ENCODE data around the gene NHERF1.
A peak's percentile ranks its signal among the peaks of the same experiment; 100 is the strongest.

NHERF1 gene

DNA sequence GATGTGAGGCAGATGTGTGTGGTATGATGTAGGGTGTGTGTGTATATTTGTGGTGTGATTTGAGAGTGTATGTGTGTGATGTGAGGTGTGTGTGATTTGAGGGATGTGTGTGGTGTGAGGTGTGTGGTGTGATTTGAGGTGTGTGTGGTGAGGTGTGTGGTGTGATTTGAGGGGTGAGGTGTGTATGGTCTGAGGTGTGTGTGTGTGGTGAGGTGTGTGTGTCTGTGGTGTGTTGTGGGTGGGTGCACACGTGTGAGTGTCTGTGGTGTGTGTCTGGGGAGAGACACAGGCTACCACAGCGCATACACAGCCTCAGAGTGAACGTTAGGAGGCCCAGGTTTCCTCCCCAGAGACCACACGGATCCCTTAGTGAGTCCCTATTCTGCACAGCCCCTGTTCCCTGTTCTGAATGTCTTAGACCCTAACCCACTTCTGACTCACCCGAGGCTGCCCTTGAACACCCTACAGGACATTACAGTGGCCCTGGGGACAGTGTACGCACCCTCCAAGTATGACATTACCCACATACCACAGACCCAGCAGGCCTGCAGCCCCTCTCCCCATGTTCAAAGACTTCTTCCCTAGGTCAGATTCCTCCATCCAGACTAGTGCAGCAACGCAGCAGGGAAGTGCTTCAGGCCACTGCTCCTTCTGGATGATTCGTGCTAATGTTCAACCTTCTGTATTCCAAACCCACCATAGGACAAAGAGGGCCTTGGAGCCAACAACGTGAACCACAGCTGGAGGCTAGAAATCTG is 14.9 kb upstream of the NHERF1 start:
- DNase-seq, result no peak

DNA sequence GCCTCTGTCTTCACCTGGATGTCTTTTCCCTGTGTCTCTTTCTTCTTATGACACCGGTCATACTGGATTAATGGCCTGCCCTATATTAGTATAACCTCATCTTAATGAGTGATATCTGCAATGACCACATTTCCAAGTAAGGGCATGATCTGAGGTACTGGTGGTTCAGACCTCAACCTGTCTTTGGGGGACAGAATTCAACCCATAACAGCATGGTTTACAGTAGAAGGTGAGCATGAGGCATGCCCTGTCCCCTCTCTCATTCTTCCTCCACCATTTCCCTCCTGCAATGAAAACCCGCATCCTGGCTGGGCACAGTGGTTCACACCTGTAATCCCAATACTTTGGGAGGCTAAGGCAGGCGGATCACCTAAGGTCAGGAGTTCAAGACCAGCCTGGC is 14.2 kb upstream of the NHERF1 start:
- DNase-seq, result no peak

DNA sequence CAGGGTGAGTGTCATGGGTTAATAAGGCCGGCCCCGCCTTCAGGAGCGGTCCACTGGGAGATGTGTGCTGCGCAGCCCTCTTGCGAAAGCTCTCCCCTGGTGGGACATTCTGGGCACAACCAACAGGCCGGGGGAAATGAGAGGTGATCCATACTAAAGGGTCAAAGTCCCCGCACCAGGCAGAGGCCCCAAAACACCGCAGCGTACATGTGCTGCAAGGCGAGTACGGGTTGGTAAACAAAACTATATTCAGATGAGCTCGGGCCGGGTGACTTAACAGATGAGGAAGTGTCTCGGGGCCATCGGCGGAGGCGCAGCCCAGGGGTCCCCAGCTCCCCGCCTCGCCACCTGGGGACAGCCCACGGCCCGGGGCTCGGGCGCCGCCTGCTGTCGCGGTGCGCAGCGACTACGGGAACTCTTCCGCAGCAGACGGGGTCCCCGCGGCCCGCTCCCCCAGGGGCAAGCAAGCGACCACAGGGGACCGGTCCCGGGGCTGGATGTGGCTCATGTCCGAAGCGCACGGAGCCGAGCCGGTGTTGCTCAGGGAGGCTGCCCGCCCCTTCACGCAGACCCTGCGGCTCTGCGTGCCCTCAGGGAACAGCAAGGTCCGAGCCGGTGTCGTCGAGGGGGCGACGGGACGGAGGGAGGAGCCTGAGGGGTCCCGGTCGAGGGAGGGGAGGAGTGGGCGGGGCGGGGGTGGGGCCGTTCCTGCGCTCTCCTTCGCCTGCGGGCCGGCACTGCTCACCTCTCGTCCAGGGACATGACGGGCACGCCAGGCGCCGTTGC is 11.7 kb upstream of the NHERF1 start, which contains the start of gene RAB37:
RAB37 (plus strand) TSS at position 744 of the 786 bp plus-strand sequence; CDS start at position 761, 17 bp downstream.
- DNase-seq, result no peak

DNA sequence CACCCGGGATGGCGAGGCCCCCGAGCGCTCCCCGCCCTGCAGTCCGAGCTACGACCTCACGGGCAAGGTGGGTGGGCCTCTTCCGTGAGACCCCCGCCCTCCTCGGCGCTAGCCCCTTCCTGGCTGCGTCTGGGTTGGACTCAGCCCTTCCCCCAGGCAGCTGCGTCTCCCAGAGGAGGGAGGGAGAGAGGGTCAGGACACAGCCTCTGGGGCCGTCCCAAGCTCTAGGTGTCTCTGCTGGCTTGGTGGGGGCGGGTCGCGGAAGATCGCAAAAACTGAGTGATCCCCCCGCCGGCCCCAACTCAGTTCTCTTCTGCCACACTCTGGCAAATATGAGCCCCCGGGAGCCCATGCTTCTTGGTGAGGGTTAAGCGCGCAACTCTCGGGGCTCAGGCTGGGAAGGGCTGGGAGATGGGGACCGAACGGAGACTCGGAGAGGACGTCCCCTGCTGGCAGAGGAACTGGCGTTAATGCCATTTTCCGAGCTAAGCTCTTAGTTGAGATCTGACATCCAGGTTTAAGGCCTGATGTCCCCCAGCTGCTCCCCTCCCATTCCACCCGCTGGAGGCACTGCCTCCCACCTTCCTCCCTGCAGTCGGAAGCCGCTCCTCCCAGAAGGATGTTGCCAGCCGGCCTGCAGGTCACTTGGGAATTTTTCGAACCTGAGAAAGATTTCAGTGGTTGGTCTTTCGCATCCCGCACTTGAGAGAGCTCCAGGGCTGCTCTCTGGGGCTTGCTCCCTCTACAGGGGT is 11.0 kb upstream of the NHERF1 start:
- DNase-seq, result no peak

DNA sequence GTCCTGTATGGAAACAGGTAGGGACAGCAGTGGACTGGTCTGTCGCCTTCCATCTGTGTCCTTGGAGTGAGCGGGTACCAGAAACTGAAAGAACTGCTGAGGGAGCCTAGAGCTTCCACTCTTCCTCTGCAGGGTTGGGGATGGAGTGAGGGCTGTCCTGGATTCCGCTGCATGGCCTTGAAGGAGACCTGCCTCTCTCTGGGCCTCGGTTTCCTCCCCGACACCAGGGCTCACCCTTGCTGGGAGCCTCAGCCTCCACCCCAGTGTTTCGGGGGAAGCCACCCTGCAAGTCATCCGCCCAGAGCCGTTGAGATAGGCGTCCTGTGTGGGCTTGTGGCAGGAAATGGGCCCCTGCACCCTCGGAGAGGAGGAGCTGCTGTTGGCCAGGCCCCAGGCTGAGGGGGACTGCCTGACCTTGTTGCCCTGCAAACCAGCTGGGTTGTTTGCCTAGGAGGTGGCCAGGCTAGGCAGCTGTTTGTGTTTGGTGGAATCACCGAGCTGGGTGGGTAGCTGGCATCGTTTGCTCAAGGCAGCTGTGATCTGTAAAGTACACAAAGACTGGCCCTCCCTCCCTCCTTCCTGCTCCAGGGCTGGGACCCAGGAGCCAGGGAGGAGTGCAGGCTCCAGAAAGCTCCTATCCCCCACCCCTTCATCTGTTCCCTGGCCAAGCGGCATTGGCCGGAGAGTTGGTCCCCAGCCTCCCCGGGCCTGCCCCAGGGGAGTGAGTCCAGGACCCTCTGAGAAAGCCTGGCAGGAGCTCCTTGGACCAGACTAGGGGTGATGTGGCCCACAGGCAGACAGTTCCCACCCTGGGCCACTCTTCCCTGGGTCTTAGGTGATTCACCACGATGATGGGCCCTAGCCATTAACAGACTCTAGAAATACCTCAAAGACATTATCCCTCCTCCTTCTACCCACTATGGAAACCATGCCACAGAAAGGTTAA is 10.1 kb upstream of the NHERF1 start:
- no peak for DNase-seq

DNA sequence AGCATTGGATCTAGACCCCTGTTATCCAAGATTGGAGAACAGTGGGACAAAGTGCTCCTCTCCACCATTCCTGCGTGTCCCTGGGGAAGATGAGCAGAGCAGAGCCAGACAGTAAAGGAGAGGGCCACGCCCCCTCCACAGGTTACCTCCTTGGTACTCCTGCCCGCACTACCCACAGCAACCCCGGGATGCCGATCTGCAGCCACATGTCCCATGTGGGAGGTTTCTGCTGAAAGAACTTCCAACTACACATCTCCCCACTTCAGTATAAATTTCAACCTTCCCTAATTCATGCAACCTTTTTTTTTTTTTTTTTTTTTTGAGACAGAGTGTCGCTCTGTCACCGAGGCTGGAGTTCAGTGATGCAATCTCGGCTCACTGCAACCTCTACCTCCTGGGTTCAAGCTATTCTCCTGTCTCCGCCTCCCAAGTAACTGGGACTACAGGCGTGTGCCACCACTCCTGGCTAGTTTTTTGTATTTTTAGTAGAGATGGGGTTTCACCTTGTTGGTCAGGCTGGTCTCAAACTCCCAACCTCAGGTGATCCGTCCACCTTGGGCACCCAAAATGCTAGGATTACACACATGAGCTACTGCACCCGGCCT is 9.1 kb upstream of the NHERF1 start:
- no peak for DNase-seq

DNA sequence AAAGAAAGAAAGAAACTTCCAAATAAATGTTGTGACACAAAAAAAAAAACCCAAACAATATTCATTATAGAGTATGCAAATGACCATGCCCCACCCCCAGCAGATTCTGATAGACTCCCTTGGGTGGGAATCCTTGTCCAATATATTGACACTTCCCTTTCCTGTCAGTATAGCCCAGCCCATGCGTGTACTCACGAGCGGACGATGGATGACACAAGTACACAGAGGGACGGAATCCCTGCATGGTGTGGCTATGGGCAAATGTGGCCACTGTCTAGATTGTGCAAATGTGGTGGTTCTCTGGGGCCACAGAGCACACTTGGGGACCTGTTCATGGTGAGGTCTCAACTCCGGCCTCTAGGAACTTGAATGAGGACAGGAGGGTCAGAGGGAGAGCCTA is 8.3 kb upstream of the NHERF1 start:
- no peak for DNase-seq

DNA sequence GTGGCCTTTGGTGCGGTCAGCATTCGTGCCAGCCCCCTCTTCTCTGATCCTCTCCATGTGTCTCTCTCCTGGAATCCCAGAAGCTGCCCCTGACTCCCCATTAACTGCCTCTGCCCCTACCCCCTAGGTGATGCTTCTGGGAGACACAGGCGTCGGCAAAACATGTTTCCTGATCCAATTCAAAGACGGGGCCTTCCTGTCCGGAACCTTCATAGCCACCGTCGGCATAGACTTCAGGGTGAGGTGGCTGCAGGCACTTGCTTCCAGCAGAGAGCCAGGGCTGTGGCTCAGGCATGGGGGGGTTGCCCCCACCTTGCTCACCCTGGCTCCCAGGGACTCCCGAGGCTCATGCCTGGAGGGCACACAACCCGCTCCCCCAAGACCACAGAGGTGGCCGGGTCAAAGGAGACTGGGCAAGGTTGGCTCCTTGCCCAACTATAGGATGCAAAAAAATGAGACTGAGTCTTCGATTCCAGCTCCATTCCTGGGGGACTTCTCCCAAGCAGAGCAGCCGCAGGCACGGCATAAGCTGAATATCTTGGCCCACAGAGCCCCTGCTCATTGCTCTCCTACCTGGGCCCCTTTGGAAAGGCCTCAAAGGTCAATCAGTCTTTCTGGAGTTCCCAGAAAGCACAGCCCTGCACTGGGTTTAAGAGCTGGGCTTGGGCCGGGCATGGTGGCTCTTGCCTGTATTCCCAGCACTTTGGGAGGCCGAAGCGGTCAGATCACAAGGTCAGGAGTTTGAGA is 7.6 kb upstream of the NHERF1 start:
- no peak for DNase-seq

DNA sequence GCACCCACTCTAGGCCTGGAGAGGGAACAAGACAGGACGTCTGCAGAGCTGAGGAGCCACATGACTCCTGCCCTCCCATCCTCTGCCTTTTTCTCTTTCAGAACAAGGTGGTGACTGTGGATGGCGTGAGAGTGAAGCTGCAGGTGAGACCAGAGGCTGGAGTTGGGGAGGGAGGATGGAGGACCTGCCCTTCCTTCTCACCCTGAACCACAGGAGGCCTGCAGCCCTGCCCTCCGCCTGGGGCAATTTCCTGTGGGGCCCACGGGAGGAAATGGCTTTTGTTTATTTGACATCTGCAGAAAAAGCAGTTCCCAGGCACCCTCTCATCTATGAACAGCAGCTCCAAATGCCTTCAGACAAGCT is 6.3 kb upstream of the NHERF1 start:
- DNase-seq, result no peak

DNA sequence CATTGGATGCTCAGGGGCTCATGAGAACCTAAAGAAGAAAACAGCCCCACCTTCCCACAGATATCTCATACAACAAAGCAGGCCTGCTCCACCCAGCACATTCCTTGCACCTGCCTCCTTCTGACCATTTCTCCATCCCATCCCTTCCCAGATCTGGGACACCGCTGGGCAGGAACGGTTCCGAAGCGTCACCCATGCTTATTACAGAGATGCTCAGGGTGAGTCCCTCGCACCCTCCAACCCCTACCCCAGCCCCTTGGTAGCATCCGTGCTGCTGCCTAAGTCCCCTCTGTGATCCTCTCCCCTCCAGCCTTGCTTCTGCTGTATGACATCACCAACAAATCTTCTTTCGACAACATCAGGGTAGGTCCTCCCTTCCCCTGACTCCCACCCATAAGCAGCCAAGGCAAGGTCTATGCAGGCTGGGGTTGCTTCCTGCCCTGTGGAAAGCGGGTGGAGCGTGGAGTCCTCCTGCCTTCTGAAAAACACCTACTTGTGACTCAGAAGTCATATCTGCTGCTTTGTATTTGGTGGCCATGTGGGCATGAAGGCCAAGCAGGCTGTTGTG is 5.4 kb upstream of the NHERF1 start:
- DNase-seq, result no peak

DNA sequence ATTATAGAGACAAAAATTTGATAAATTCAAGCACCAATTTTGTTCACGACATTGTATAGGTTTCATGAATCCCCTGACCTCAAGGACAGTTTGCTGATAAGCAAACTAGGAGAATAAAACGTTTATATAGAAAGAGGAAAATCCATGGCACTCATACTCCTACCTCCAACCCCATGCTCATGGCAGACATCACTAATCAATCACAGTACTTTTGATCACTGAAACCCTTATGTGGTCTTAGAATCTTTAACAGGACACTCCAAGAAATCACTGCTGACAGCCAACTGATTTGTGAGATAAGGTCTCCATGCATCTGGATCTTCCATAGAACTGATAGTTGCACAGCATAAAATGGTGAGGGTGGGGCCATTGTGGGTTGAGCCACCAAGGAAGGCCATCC is 4.7 kb upstream of the NHERF1 start:
- no peak for DNase-seq

DNA sequence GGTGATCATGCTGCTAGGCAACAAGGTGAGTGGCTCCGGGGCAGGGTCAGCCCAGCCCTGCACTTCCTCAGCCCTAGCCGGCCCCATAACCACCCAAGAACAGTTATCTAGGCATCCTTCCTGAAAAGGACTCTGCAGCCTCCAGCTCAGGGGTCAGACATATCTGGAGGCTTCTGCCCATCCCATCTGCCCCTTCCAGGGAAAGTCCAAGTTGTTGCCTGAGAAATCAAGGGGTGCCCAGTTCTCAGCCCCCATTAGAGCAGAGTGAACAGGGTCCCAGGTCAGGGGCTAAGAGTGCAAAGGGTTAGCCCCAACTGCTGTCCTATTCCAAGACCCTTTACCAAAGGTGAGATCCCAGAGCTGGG is 4.1 kb upstream of the NHERF1 start:
- no peak for DNase-seq

DNA sequence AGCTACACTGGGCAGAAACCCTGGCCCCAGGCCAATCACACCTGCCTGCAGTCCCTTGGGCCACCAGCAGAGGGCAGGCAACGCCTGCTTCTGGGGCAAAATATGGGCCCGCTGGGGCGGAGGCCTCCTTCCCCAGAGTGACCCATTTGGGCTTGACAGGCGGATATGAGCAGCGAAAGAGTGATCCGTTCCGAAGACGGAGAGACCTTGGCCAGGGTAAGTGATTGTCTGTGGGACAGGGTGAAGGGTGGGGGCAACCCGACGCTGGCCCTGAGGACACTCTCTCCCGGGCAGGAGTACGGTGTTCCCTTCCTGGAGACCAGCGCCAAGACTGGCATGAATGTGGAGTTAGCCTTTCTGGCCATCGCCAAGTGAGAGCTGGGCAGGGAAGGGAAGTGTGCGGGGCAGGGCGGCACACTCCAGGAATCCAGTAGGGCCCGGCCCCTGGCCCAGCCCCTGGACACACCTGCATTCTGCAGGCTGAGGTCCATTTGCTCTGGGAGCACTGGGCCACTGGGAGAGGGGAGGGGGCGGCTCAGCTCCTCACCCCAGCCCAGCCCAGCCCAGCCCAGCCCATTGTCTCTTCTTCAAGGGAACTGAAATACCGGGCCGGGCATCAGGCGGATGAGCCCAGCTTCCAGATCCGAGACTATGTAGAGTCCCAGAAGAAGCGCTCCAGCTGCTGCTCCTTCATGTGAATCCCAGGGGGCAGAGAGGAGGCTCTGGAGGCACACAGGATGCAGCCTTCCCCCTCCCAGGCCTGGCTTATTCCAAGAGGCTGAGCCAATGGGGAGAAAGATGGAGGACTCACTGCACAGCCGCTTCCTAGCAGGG is 3.5 kb upstream of the NHERF1 start:
- DNase-seq, result peak; percentile 67

DNA sequence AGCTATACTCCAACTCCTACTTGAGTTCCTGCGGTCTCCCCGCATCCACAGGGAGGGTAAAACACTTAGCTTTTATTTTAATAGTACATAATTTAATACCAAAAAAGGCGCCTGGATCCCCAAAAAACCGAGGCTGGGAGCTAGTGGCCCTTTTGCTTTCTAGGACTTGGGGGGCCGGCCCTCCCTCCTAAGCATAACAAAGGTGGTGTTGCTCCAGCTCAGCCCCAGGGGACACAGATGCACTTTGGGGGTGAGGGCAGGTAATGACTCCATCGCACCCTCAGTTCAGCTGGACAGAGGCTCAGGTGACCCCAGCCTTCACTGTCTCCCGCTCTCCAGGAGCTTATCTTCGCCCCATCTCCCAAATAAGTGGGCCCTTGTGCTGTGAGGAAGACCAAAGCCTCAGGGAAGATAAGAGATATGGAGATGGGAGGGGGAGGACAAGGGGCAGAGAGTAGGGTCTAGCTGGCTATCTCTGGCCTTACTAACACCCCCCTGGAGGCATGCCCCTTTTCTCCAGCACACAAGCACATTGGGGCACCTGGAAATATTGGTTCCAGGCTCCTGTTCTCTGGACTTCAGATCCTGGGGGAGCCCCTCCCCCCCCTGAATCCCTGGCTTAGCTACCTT is 2.8 kb upstream of the NHERF1 start:
- peak; percentile 4 for DNase-seq

DNA sequence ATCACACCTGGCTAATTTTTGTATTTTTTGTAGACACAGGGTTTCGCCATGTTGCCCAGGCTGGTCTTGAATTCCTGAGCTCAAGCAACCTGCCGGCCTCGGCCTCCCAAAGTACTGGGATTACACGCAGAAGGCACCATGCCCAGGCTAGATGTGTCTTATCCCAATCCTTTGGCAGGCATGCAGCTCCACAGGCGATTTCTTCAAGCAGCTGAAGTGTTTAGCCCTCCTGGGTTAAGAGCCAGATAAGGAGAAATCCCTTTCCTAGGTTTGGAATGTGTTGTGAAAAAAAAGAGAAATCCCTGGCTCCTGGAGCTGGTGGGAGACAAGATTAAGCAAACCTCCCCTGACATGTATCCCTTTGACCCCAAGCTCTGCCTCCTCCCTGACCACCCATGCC is 2.1 kb upstream of the NHERF1 start:
- peak; percentile 8 for DNase-seq

DNA sequence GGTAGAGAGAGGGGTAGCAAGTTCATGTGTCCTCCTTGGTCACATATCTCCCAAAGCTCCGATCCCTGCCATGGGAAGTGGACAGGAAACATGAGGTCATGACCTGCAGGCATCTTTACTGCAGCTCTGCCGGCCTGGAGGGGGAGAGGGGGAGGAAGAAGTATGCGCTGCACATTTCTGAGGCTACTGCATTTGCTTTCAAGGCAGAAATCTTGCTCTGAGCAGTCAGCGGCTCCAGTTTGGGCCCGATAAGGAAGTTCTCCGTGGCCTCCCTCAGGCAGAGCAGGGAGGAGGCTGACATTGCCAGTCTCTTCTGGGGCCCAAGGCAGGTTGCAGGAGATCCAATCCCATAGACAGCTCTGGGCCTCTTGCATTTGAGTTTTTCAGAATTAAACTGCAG is 1.5 kb upstream of the NHERF1 start:
- DNase-seq, result peak; percentile 16

DNA sequence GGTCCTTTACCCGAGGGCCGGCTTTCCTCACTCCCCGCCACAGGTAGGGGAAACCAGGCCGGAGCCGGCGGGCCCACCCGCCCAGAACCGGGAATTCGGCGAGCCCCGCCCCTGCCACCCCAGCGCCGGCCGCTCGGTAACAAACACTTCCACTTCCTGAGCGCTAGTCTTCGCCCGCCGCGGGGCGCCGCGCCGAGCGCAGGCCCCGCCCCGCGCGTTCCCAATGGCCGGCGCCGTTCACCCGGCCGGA is 224 bp upstream of the NHERF1 start:
- no peak for DNase-seq

DNA sequence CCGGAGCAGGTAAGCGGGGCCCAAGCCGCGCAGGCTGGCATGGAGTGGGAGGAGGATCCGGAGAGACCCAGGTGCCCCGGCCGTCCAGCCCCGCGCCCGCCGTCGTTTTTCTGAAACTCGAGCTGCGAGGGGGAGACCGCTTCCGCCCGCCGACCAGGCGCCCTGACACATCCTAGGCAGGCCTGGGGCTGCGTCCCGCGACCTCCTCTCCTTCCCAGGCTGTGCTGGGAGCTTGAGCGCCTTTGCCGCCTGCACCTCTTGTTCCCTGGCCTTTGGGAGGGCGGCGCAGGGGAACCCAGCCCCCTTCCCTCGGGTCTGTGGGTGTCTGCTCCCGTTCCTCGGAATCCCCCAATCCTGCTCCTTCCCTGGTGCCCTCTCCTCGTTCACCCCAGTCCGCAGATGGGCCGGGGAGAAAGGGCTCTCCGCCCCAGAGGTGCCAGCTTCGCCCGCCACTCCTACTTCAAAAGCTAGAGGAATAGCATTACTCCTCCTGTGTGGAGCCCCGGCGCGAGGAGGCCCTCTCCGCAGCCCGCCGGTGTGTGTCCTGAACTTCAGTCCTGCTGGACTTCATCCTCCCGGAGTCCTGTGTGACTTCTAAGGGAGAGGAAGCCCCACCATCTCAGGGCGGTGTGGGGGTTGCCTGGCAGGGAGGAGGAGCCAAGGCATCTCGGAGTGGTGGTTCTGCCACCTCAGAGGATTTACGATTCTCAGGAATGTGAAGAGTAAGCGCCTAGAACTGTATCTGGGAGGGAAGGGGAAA is 1.0 kb downstream of the NHERF1 start:
- DNase-seq, result peak; percentile 20

DNA sequence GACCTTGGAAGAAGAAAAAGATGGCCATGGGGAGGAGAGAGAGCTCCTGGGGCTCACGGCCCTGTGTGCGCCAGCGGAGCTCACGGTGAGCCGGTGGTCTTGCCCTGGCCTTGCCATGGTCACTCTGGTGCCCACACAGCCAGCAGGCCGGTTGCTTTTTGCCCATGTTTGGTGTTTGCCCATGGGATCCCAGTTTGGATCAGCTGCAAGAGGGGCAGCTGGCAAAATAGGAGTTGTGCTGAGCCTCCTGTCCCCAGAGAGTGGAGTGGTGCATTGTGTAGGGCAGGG is 1.6 kb downstream of the NHERF1 start:
- no peak for DNase-seq

Measured in right hindlimb (tissue), 1 donor.